Right lobe of liver (tissue), 4 donors: ENCODE data around the gene OR10A2.

Source experiments
- POLR2A ChIP-seq: fragments of 450-650 bp; IDR thresholded peaks from one replicate; pipeline ENCODE4 v1.6.1; 2017; ENCODE audit warnings: antibody characterized with exemption, mild to moderate bottlenecking
- TF ChIP-seq, protein P1 (sequence below), 4 donors: fragments of 200-600 bp in 3 of 4; fragments of 450-650 bp in 1 of 4; IDR thresholded peaks; one replicate each; pipeline versions ENCODE4 v1.5.1 to v1.8.0; 2016 to 2022; ENCODE audit warnings: antibody characterized with exemption in 4 of 4, mild to moderate bottlenecking in 2 of 4
- donor health status: DM: no; HTN: no; CAD: no.
- donor health status: DM: no; HTN: no; CAD: no.
- donor health status: DM: no; HTN: yes; CAD: no.

DNA sequence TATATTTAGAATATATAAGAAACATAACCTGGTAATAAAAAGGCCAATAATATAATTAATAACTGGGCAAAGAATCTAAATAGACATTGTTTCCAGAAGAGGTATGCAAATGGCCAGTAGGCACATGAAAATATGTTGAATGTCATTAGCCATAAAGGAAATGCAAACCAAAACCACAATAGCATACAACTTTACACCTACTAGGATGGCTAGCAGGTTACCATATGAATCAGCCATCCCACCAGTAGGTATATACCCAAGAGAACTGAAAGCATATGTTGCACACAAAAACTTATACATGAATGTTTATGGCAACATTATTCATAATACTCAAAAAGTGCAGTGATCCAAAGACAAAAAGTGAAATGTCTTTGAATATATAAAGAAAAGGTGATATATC, 32.2 kb downstream of the OR10A2 start:
- TF ChIP-seq, protein P1, sequence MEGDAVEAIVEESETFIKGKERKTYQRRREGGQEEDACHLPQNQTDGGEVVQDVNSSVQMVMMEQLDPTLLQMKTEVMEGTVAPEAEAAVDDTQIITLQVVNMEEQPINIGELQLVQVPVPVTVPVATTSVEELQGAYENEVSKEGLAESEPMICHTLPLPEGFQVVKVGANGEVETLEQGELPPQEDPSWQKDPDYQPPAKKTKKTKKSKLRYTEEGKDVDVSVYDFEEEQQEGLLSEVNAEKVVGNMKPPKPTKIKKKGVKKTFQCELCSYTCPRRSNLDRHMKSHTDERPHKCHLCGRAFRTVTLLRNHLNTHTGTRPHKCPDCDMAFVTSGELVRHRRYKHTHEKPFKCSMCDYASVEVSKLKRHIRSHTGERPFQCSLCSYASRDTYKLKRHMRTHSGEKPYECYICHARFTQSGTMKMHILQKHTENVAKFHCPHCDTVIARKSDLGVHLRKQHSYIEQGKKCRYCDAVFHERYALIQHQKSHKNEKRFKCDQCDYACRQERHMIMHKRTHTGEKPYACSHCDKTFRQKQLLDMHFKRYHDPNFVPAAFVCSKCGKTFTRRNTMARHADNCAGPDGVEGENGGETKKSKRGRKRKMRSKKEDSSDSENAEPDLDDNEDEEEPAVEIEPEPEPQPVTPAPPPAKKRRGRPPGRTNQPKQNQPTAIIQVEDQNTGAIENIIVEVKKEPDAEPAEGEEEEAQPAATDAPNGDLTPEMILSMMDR (IDR thresholded peaks at IDR 0.05): no peak
- no peak for TF ChIP-seq POLR2A
